OCI-LY7 (cell line): ENCODE measurements around the gene RASGRP2.

Experiments
- EZH2phosphoT487 ChIP-seq: fragments of 200-600 bp; sonication (generic); IDR thresholded peaks from 2 replicates; pipeline ENCODE4 v1.6.1; 2018; ENCODE audit warnings: low read depth, borderline replicate concordance, mild to moderate bottlenecking, mixed run types, antibody characterized with exemption, low read length, moderate library complexity, mixed read lengths
- TF ChIP-seq, protein P1 (sequence below): fragments of 200-600 bp; sonication (generic); conservative IDR thresholded peaks from 2 replicates; pipeline ENCODE4 v1.5.1; 2014; ENCODE audit warnings: mild to moderate bottlenecking, antibody characterized with exemption, low read length, moderate library complexity, mixed read lengths

DNA sequence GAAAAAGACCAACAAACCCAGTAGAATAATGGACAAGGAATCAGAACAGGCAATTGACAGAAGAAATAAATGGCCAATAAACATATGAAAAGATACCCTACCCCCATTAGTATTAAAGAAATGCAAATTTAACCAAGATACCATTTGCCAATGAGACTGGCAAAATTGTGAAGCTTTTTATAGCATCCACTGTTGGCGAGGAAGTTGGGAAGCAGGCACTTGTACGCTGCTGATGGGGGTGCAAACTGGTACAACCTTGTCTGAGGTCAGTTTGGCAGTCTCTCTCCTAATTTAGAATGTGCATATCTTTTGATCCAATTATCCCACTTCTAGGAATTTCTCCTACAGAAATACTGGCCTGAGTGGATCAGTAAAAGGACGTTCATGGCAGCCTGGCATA, 12.3 kb downstream of the RASGRP2 start:
- TF ChIP-seq, protein P1, sequence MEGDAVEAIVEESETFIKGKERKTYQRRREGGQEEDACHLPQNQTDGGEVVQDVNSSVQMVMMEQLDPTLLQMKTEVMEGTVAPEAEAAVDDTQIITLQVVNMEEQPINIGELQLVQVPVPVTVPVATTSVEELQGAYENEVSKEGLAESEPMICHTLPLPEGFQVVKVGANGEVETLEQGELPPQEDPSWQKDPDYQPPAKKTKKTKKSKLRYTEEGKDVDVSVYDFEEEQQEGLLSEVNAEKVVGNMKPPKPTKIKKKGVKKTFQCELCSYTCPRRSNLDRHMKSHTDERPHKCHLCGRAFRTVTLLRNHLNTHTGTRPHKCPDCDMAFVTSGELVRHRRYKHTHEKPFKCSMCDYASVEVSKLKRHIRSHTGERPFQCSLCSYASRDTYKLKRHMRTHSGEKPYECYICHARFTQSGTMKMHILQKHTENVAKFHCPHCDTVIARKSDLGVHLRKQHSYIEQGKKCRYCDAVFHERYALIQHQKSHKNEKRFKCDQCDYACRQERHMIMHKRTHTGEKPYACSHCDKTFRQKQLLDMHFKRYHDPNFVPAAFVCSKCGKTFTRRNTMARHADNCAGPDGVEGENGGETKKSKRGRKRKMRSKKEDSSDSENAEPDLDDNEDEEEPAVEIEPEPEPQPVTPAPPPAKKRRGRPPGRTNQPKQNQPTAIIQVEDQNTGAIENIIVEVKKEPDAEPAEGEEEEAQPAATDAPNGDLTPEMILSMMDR: no peak
- no peak for TF ChIP-seq EZH2phosphoT487
